ENCODE data around the gene GPR135. TPM values are rescaled to one million over a fixed set of nuclear protein-coding genes. Genes with fewer than 3 reads are reported as not detected.

GPR135 gene
- total RNA-seq, 4 donors from 2014 or later, result 1.6 to 3.8 (median 1.6) TPM

DNA sequence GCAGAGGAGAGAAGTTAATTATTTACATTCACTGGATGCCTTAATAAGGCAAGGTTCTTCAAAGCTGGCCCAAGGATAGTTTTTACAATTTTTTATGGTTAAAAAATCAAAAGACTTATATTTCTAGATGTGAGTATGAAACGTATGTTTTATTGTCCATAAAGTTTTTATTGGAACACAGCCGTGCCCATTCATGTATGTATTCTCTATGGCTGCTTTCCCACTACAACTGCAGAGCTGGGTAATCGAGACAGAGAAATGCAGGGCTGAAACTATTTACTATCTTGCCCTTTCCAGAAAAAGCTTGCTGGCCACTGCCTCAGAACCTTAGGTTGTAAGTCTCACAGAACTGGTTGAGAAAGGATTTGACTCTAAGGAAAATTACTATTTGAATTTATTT lies 35.6 kb upstream of the GPR135 start:
- intact Hi-C loops (cut with DNase I; ENCODE audit: low total_unique reads), result loop anchor here (2.0 kb wide), 1 partner anchor 16 kb away; the partner anchor contains the start of genes JKAMP and L3HYPDH
- in situ Hi-C loops (cut with MboI; ENCODE audit: low sequenced_read_pairs in 4 of 4), result no loop called here
- peaks cover 0 to 49% of the 10 kb centered on the region in 2 donors for H3K36me3 ChIP-seq

GRCh38 chr14:59492384-59492783 lies 27.2 kb upstream of the GPR135 start:
- H3K36me3 ChIP-seq, result peaks cover 0 to 78% of the 10 kb centered on the region in 2 donors
- no peak for ATAC-seq

More for the DNA sequence above, 35.6 kb upstream of the GPR135 start:
- Histone ChIP-seq H3K4me3 (no peak overlapping the region), H3K9me3 (no peaks in the 10 kb centered on the region), H3K27ac (no peak overlapping the region), H3K4me1 (peaks cover 7 to 13% of the 10 kb centered on the region in 2 donors), H3K27me3 (no peaks in the 10 kb centered on the region)
- no peak for TF ChIP-seq POLR2A (IDR thresholded peaks at IDR 0.05)
- TF ChIP-seq, protein P1, sequence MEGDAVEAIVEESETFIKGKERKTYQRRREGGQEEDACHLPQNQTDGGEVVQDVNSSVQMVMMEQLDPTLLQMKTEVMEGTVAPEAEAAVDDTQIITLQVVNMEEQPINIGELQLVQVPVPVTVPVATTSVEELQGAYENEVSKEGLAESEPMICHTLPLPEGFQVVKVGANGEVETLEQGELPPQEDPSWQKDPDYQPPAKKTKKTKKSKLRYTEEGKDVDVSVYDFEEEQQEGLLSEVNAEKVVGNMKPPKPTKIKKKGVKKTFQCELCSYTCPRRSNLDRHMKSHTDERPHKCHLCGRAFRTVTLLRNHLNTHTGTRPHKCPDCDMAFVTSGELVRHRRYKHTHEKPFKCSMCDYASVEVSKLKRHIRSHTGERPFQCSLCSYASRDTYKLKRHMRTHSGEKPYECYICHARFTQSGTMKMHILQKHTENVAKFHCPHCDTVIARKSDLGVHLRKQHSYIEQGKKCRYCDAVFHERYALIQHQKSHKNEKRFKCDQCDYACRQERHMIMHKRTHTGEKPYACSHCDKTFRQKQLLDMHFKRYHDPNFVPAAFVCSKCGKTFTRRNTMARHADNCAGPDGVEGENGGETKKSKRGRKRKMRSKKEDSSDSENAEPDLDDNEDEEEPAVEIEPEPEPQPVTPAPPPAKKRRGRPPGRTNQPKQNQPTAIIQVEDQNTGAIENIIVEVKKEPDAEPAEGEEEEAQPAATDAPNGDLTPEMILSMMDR (IDR thresholded peaks at IDR 0.05 in 4 of 5, conservative IDR thresholded peaks at IDR 0.05 in 1 of 5), result no peak
- no peak for ATAC-seq
- DNase-seq, result no peak

GRCh38 chr14:59490756-59491155 lies 25.6 kb upstream of the GPR135 start:
- H3K4me3 ChIP-seq, result no peak overlapping the region
- no peaks in the 10 kb centered on the region for H3K9me3 ChIP-seq
- DNase-seq (no peak), ATAC-seq (no peak)
- TF ChIP-seq, protein P1 (IDR thresholded peaks at IDR 0.05 in 4 of 5, conservative IDR thresholded peaks at IDR 0.05 in 1 of 5), result no peak
- TF ChIP-seq POLR2A (IDR thresholded peaks at IDR 0.05), result no peak
- peaks cover 0 to 62% of the 10 kb centered on the region in 2 donors for H3K36me3 ChIP-seq
- H3K27me3 ChIP-seq, result no peaks in the 10 kb centered on the region
- H3K27ac ChIP-seq, result no peak overlapping the region
- intact Hi-C loops (cut with DNase I; ENCODE audit: low total_unique reads) (no loop called here), in situ Hi-C loops (cut with MboI; ENCODE audit: low sequenced_read_pairs in 4 of 4) (no loop called here)
- peaks cover 6 to 13% of the 10 kb centered on the region in 2 donors for H3K4me1 ChIP-seq

More at GRCh38 chr14:59492384-59492783, 27.2 kb upstream of the GPR135 start:
- in situ Hi-C loops (cut with MboI; ENCODE audit: low sequenced_read_pairs in 4 of 4) (no loop called here), intact Hi-C loops (cut with DNase I; ENCODE audit: low total_unique reads) (no loop called here)
- TF ChIP-seq POLR2A (IDR thresholded peaks at IDR 0.05), result no peak
- TF ChIP-seq, protein P1 (IDR thresholded peaks at IDR 0.05 in 4 of 5, conservative IDR thresholded peaks at IDR 0.05 in 1 of 5), result no peak
- Histone ChIP-seq H3K27me3 (no peaks in the 10 kb centered on the region), H3K9me3 (no peaks in the 10 kb centered on the region), H3K4me1 (peaks cover 0 to 5% of the 10 kb centered on the region in 2 donors), H3K27ac (no peak overlapping the region), H3K4me3 (no peak overlapping the region)
- DNase-seq, result no peak

- no peaks in the 10 kb centered on the region for H3K27me3 ChIP-seq
- peaks cover 0 to 21% of the 10 kb centered on the region in 2 donors for H3K36me3 ChIP-seq
- DNase-seq (no peak), ATAC-seq (peak; percentile 66 to 67)
- peak overlapping the region; percentile 90 to 95 (median 92) for H3K4me3 ChIP-seq
- in situ Hi-C loops (cut with MboI; ENCODE audit: low sequenced_read_pairs in 4 of 4), result no loop called here
- no peaks in the 10 kb centered on the region for H3K9me3 ChIP-seq
- TF ChIP-seq, protein P1 (IDR thresholded peaks at IDR 0.05 in 4 of 5, conservative IDR thresholded peaks at IDR 0.05 in 1 of 5), result no peak
- no peak for TF ChIP-seq POLR2A (IDR thresholded peaks at IDR 0.05)
- intact Hi-C loops (cut with DNase I; ENCODE audit: low total_unique reads), result loop anchor here (2.0 to 5.0 kb wide), 2 partner anchors 16 to 698 kb away; no protein-coding TSS in a partner anchor
- peaks cover 33 to 37% of the 10 kb centered on the region in 2 donors for H3K4me1 ChIP-seq
- peak overlapping the region; percentile 89 to 95 (median 94) for H3K27ac ChIP-seq
These were observed 19.5 kb upstream of the GPR135 start for GRCh38 chr14:59484639-59485175.

Measured in gastrocnemius medialis (tissue), 4 donors.